ENCODE results near the gene PLA2G2D. TPM values are rescaled to one million over a fixed set of nuclear protein-coding genes. Genes with fewer than 3 reads are reported as not detected.

Gene PLA2G2D
- total RNA-seq (2013): not detected
- polyA plus RNA-seq (under 1 TPM in 2 of 3 donors, not detected in 1; 0.08 TPM), polyA minus RNA-seq (not detected in 2 replicates), total RNA-seq (0 to 0.30 (median 0) reads per million in 11 experiments)

DNA sequence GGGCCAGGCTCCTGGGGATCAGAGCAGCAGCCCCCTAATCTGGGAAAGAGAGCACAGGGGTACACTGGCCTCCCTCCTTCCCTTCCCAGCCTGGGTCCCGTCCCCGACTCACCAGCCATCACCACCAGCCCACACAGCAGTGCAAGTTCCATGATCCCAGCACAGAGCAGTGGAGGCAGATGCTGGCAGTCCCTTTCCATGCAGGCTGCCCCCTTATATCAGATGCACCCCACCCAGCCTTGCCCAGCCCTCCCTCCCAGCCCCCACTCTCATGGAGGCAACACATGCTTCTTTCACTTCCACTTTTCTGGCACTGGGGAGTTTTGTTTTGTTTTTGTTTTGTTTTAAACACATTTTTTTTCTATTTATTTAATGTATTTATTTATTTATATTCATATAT is at the start of gene PLA2G2D:
PLA2G2D (minus strand) TSS at position 190 of the 400 bp plus-strand sequence; CDS start at position 152, 38 bp downstream.
- H3K4me2 ChIP-seq (replicated peaks; ENCODE audit: extremely low read depth, low read length, poor library complexity, severe bottlenecking): no peak within 1 kb of the TSS
- Mint-ChIP-seq H3K36me3 (no peaks in the 10 kb centered on the region), H3K4me1 (peaks cover 19% of the 10 kb centered on the region), H3K4me3 (peak within 1 kb of the TSS in 1 of 2 donors; percentile 65), H3K27me3 (ENCODE audit: low read depth in 3 of 3) (peaks cover 3 to 13% (median 9%) of the 10 kb centered on the region in 3 donors), H3K27ac (peak within 1 kb of the TSS in 4 of 7 donors; percentile 17 to 76 (median 46)), H3K9me3 (peaks cover 0 to 1% (median 0%) of the 10 kb centered on the region in 7 donors)
- H4K20me1 ChIP-seq (ENCODE audit: insufficient read depth, low read length): no peaks in the 10 kb centered on the region
- no peak within 1 kb of the TSS for H3K4me3 ChIP-seq (replicated peaks in 1 of 3; ENCODE audit: low read depth in 2 of 3, low read length in 3 of 3)
- no peaks in the 10 kb centered on the region for H3K9me3 ChIP-seq (replicated peaks in 1 of 2; ENCODE audit: control insufficient read depth in 1 of 2, insufficient read depth in 1 of 2, low read length in 2 of 2)
- H3K27ac ChIP-seq (ENCODE audit: low read depth in 1 of 2, low read length in 2 of 2): no peak within 1 kb of the TSS
- peaks cover 0 to 2% of the 10 kb centered on the region in 2 donors for H3K27me3 ChIP-seq (ENCODE audit: control insufficient read depth in 2 of 2, insufficient read depth in 2 of 2, low read length in 2 of 2)
- no peaks in the 10 kb centered on the region for H3K79me2 ChIP-seq (ENCODE audit: insufficient read depth, low read length)
- intact Hi-C loops (cut with micrococcal nuclease): no loop called here
- H3K36me3 ChIP-seq (replicated peaks in 1 of 2; ENCODE audit: control insufficient read depth in 1 of 2, insufficient read depth in 2 of 2, low read length in 2 of 2): no peaks in the 10 kb centered on the region
- H3K4me1 ChIP-seq (ENCODE audit: control insufficient read depth in 1 of 2, insufficient read depth in 2 of 2, low read length in 2 of 2): peaks cover 11 to 15% of the 10 kb centered on the region in 2 donors
- no peak for DNase-seq
- no peak within 1 kb of the TSS for H3K9ac ChIP-seq (ENCODE audit: insufficient read depth, low read length, poor library complexity, severe bottlenecking)
- H2AFZ ChIP-seq (ENCODE audit: insufficient read depth, low read depth, low read length, poor library complexity, severe bottlenecking): no peak within 1 kb of the TSS
- WGBS (ENCODE audit: insufficient coverage): 83% methylated on average over 2 of the region's 2 CpGs
- TF ChIP-seq CTCF (IDR thresholded peaks at IDR 0.05): no peak

GRCh38 chr1:20168564-20169491 is 49.5 kb upstream of the PLA2G2D start:
- no peak overlapping the region for H3K4me3 ChIP-seq (replicated peaks in 1 of 3; ENCODE audit: low read depth in 2 of 3, low read length in 3 of 3)
- no peaks in the 10 kb centered on the region for H3K79me2 ChIP-seq (ENCODE audit: insufficient read depth, low read length)
- H3K9ac ChIP-seq (ENCODE audit: insufficient read depth, low read length, poor library complexity, severe bottlenecking): no peak overlapping the region
- H3K27me3 ChIP-seq (ENCODE audit: control insufficient read depth in 2 of 2, insufficient read depth in 2 of 2, low read length in 2 of 2): no peaks in the 10 kb centered on the region
- Mint-ChIP-seq H3K36me3 (no peaks in the 10 kb centered on the region), H3K27me3 (ENCODE audit: low read depth in 3 of 3) (peaks cover 9 to 13% (median 12%) of the 10 kb centered on the region in 3 donors), H3K4me3 (no peak overlapping the region), H3K27ac (no peak overlapping the region), H3K4me1 (peaks cover 12% of the 10 kb centered on the region), H3K9me3 (peaks cover 5 to 28% (median 13%) of the 10 kb centered on the region in 7 donors)
- H3K27ac ChIP-seq (ENCODE audit: low read depth in 1 of 2, low read length in 2 of 2): no peak overlapping the region
- H3K4me1 ChIP-seq (ENCODE audit: control insufficient read depth in 1 of 2, insufficient read depth in 2 of 2, low read length in 2 of 2): peaks cover 17 to 23% of the 10 kb centered on the region in 2 donors
- WGBS (ENCODE audit: insufficient coverage): 60% methylated on average over 1 of the region's 9 CpGs
- H4K20me1 ChIP-seq (ENCODE audit: insufficient read depth, low read length): no peaks in the 10 kb centered on the region
- no peak overlapping the region for H3K4me2 ChIP-seq (replicated peaks; ENCODE audit: extremely low read depth, low read length, poor library complexity, severe bottlenecking)
- no peak overlapping the region for H2AFZ ChIP-seq (ENCODE audit: insufficient read depth, low read depth, low read length, poor library complexity, severe bottlenecking)
- no peak for DNase-seq
- intact Hi-C loops (cut with micrococcal nuclease): no loop called here
- TF ChIP-seq CTCF (IDR thresholded peaks at IDR 0.05): no peak
- H3K9me3 ChIP-seq (replicated peaks in 1 of 2; ENCODE audit: control insufficient read depth in 1 of 2, insufficient read depth in 1 of 2, low read length in 2 of 2): peaks cover 9 to 28% of the 10 kb centered on the region in 2 donors
- H3K36me3 ChIP-seq (replicated peaks in 1 of 2; ENCODE audit: control insufficient read depth in 1 of 2, insufficient read depth in 2 of 2, low read length in 2 of 2): no peaks in the 10 kb centered on the region

Measured in CD14-positive monocyte (primary cell).